ENCODE measurements around the gene SLC5A7. TPM values are rescaled to one million over a fixed set of nuclear protein-coding genes. Genes with fewer than 3 reads are reported as not detected.

Gene SLC5A7
- total RNA-seq, 4 donors from 2014 or later, result 0.19 TPM; not detected in 3

GRCh38 chr2:108029912-108030311 lies 43.6 kb downstream of the SLC5A7 start:
- H3K36me3 ChIP-seq, result no peaks in the 10 kb centered on the region
- no peak overlapping the region for H3K4me3 ChIP-seq
- H3K9me3 ChIP-seq, result peaks cover 0 to 6% (median 0%) of the 10 kb centered on the region in 3 donors
- no peak for DNase-seq
- 42 to 61% methylated on average over 2 of the region's 2 CpGs for WGBS, 2 donors
- no peaks in the 10 kb centered on the region for H3K4me1 ChIP-seq
- no peak for TF ChIP-seq POLR2A (IDR thresholded peaks at IDR 0.05)
- TF ChIP-seq CTCF (IDR thresholded peaks at IDR 0.05), result no peak
- intact Hi-C loops (cut with DNase I), result no loop called here
- no peak overlapping the region for H3K27ac ChIP-seq
- H3K27me3 ChIP-seq, result no peaks in the 10 kb centered on the region

GRCh38 chr2:108031471-108031941 lies 45.2 kb downstream of the SLC5A7 start:
- no peak for DNase-seq
- peaks cover 0 to 6% (median 0%) of the 10 kb centered on the region in 3 donors for H3K9me3 ChIP-seq
- H3K4me1 ChIP-seq, result no peaks in the 10 kb centered on the region
- no peak overlapping the region for H3K4me3 ChIP-seq
- no peak overlapping the region for H3K27ac ChIP-seq
- no peaks in the 10 kb centered on the region for H3K27me3 ChIP-seq
- intact Hi-C loops (cut with DNase I), result no loop called here
- no peaks in the 10 kb centered on the region for H3K36me3 ChIP-seq
- 100% methylated on average over 3 of the region's 23 CpGs; no CpG with 5 or more reads in 1 of the 2 donors for WGBS, 2 donors
- TF ChIP-seq POLR2A (IDR thresholded peaks at IDR 0.05) (no peak), CTCF (IDR thresholded peaks at IDR 0.05) (no peak)

GRCh38 chr2:108034843-108035242 lies 48.5 kb downstream of the SLC5A7 start:
- peaks cover 0 to 6% (median 0%) of the 10 kb centered on the region in 3 donors for H3K9me3 ChIP-seq
- no peaks in the 10 kb centered on the region for H3K27me3 ChIP-seq
- no peak overlapping the region for H3K4me3 ChIP-seq
- no peak overlapping the region for H3K27ac ChIP-seq
- intact Hi-C loops (cut with DNase I), result no loop called here
- no peaks in the 10 kb centered on the region for H3K36me3 ChIP-seq
- TF ChIP-seq CTCF (IDR thresholded peaks at IDR 0.05) (no peak), POLR2A (IDR thresholded peaks at IDR 0.05) (no peak)
- no peak for DNase-seq
- H3K4me1 ChIP-seq, result no peaks in the 10 kb centered on the region

- no peak for DNase-seq
- H3K27me3 ChIP-seq, result no peaks in the 10 kb centered on the region
- TF ChIP-seq CTCF (IDR thresholded peaks at IDR 0.05), result no peak
- TF ChIP-seq POLR2A (IDR thresholded peaks at IDR 0.05), result no peak
- H3K27ac ChIP-seq, result no peak overlapping the region
- H3K36me3 ChIP-seq, result no peaks in the 10 kb centered on the region
- intact Hi-C loops (cut with DNase I), result no loop called here
- no peaks in the 10 kb centered on the region for H3K9me3 ChIP-seq
- no peaks in the 10 kb centered on the region for H3K4me1 ChIP-seq
- H3K4me3 ChIP-seq, result no peak overlapping the region
- WGBS, 2 donors, result 62 to 63% methylated on average over 5 of the region's 5 CpGs
Observed at GRCh38 chr2:108048752-108049151, 62.4 kb downstream of the SLC5A7 start.

- TF ChIP-seq POLR2A (IDR thresholded peaks at IDR 0.05) (no peak), CTCF (IDR thresholded peaks at IDR 0.05) (no peak)
- WGBS, 2 donors, result 80 to 85% methylated on average over 3 of the region's 3 CpGs
- intact Hi-C loops (cut with DNase I), result no loop called here
- H3K36me3 ChIP-seq, result no peaks in the 10 kb centered on the region
- no peaks in the 10 kb centered on the region for H3K9me3 ChIP-seq
- H3K27ac ChIP-seq, result no peak overlapping the region
- no peaks in the 10 kb centered on the region for H3K4me1 ChIP-seq
- no peak for DNase-seq
- no peak overlapping the region for H3K4me3 ChIP-seq
- H3K27me3 ChIP-seq, result no peaks in the 10 kb centered on the region
Observed at GRCh38 chr2:108058576-108059137, 72.3 kb downstream of the SLC5A7 start.

All from esophagus squamous epithelium (tissue), 5 donors.